ENCODE results near the gene ZNF543.
A peak's percentile ranks its signal among the peaks of the same experiment; 100 is the strongest.
"Not testable (repeated sequence)": the region's sequence is repeated elsewhere in the genome, so short reads cannot be mapped to it uniquely, and the experiment has no call there.

The ZNF543 gene

DNA sequence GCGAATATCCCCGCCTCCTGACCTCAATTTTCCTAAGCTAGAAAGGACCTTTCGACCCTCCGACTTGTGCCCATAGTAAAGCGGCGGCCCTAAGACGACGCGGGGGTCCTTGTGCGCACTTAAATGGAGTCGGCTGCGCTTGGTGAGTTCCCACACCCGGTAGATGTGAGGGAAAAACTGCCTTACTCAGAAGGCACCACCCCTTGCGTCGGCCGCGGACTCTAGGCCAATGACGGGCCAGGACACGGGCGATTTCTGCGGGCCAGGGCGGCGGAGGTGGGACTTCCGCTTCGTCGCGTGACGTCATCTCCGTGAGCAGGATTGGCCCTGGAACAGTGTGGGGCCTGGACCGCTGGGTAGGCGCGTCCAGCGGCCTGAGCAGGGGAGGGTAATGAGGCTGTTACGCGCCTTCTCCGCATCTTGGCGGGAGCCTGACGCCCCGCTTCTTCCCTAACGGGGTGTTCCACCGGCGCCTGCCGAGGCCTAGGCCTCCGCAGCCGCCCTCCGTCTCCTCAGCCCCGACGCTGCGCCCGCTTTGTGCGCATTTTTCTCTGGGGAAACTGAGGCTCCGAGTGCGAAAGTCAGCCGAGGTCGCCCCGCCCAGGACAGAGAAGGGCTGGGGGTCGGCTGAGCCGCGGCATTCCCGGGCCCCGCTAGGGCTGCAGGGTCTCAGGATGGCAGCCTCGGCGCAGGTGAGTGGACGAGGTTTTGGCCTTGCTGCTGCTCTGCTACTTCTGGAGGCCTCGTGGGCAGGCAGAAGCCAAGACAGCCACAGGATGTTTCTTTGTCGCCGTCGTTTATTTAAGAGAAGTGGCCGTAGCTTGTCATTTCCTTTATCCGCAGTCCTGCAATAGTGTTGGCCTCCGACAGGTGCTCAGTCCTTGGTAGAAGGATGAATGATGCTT, at the start of gene ZNF543:
TSS of gene ZNF543 (plus strand) at position 293 of the 905 bp plus-strand sequence. CDS start at position 675, 382 bp downstream.
- TF ChIP-seq CTCF (IDR thresholded peaks at IDR 0.05; ENCODE audit: low read depth, low read length): no peak
- peak within 1 kb of the TSS; percentile 92 for H3K4me3 ChIP-seq (ENCODE audit: low read depth, low read length)

DNA sequence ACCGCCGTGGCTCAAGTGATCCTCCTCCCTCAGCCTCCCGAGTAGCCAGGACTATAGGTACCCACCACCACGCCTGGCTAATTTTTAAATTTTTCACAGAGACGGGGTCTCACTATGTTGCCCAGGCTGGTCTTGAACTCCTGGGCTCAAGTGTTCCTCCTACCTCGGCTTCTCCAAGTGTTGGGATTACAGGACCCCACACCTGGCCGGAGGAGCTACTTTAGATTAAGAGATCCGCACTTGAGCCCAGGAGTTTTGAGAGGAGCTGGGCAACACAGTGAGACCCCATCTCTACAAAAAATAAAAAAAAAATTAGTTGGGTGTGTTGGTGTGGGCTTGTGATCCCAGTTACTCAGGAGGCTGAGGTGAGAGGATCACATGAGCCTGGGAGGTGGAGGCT, 49.0 kb upstream of the ZNF543 start:
- no peak overlapping the region for H3K4me3 ChIP-seq (ENCODE audit: low read depth, low read length)
- TF ChIP-seq CTCF (IDR thresholded peaks at IDR 0.05; ENCODE audit: low read depth, low read length): no peak

GRCh38 chr19:57273014-57273413, 47.3 kb upstream of the ZNF543 start:
- no peak overlapping the region for H3K4me3 ChIP-seq (ENCODE audit: low read depth, low read length)
- TF ChIP-seq CTCF (IDR thresholded peaks at IDR 0.05; ENCODE audit: low read depth, low read length): no peak

DNA sequence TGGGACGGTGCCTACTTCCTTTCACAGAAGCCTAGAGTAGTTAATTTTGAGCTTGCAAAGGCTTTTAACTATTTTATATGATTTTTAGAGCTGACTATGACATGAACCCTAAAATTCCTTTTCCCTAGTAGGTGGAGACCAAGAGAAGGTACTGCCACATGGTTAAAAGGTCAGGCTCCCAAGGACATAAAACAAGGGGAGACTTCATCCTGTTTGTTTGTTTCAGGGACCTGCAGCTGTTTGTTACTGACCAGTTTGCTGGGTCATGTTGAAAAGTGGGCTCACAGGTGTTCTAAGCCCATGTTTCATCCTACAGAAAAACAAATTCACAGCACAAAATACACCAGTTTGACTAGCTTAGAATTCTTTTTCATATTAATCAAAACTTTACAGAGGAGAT, 43.8 kb upstream of the ZNF543 start:
- TF ChIP-seq CTCF (IDR thresholded peaks at IDR 0.05; ENCODE audit: low read depth, low read length): no peak

DNA sequence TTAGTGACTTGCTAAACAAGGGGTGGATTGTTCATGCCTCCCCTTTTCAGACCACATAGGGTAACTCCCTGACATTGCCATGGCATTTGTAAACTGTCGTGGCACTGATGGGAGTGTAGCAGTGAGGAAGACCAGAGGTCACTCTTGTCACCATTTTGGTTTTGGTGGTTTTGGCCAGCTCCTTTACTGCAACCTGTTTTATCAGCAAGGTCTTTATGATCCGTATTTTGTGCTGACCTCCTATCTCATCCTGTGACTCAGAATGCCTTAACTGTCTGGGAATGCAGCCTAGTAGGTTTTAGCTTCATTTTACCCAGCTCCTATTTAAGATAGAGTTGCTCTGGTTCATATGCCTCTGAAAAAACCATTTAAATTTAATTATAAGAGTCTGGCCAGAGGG, 41.8 kb upstream of the ZNF543 start:
- H3K4me3 ChIP-seq (ENCODE audit: low read depth, low read length): not testable (repeated sequence)

More for the DNA sequence above, 43.8 kb upstream of the ZNF543 start:
- no peak overlapping the region for H3K4me3 ChIP-seq (ENCODE audit: low read depth, low read length)

- peak overlapping the region; percentile 61 for H3K4me3 ChIP-seq (ENCODE audit: low read depth, low read length)
- TF ChIP-seq CTCF (IDR thresholded peaks at IDR 0.05; ENCODE audit: low read depth, low read length): no peak
These were observed 40.7 kb upstream of the ZNF543 start for GRCh38 chr19:57279418-57280164.

- H3K4me3 ChIP-seq (ENCODE audit: low read depth, low read length): peak within 1 kb of the TSS; percentile 61
- no peak for TF ChIP-seq CTCF (IDR thresholded peaks at IDR 0.05; ENCODE audit: low read depth, low read length)
These were observed 39.9 kb upstream of the ZNF543 start, which contains the start of gene ZNF460 for GRCh38 chr19:57280165-57280961. ZNF460 (plus strand) TSS chr19:57280485; CDS start chr19:57280807, 322 bp downstream.
